CD4-positive, alpha-beta T cell (primary cell): ENCODE measurements around the gene KLF5. TPM values are rescaled to one million over a fixed set of nuclear protein-coding genes. Genes with fewer than 3 reads are reported as not detected.

Experiments used
- ATAC-seq: fragments of 200-7000 bp; cut with Tn5 transposase; one replicate; pipeline ENCODE4 v1.10.0; 2022; ENCODE audit warnings: mild to moderate bottlenecking; ENCODE audit not compliant: poor library complexity
- CTCF ChIA-PET: fragments of 350-600 bp; sonication (Branson Sonifier 250); formaldehyde crosslinking; loops from one replicate; lab custom pipeline; 2021; ENCODE audit warnings: antibody characterized with exemption, inconsistent platforms; lab: Charles Lee
- POLR2A ChIA-PET: fragments of 350-600 bp; sonication (Branson Sonifier 250); formaldehyde crosslinking; loops from one replicate; lab custom pipeline; 2021; ENCODE audit warnings: antibody characterized with exemption, inconsistent platforms; lab: Charles Lee
- DNase-seq, 14 experiments: peaks; one replicate each; pipeline ENCODE4 v3.0.0-alpha.2; 2013 to 2020; ENCODE audit warnings: mixed read lengths in 2 of 14
- H3K27ac ChIP-seq, 2 donors: one replicate each; pipeline versions ENCODE4 v1.5.1 to v1.7.0; 2013; ENCODE audit warnings: low read length in 2 of 2, low read depth in 1 of 2, mild to moderate bottlenecking in 1 of 2
- H3K27me3 ChIP-seq, 2 experiments: 1 replicate in 1 of 2; 2 replicates in 1 of 2; pipeline versions ENCODE4 v1.6.1 to v1.7.0; 2013; ENCODE audit warnings: low read length in 2 of 2, control low read depth in 1 of 2, mild to moderate bottlenecking in 1 of 2, moderate library complexity in 1 of 2; ENCODE audit not compliant: insufficient read depth in 2 of 2, control insufficient read depth in 1 of 2
- H3K36me3 ChIP-seq: one replicate; pipeline ENCODE4 v1.6.1; 2013; ENCODE audit warnings: low read length, control low read depth; ENCODE audit not compliant: insufficient read depth
- H3K4me1 ChIP-seq: one replicate; pipeline ENCODE4 v1.6.1; 2013; ENCODE audit warnings: low read length, control low read depth; ENCODE audit not compliant: insufficient read depth
- H3K4me3 ChIP-seq: one replicate; pipeline ENCODE4 v1.5.1; 2013; ENCODE audit warnings: mild to moderate bottlenecking, low read length, moderate library complexity
- H3K9me3 ChIP-seq, 2 experiments: 1 replicate in 1 of 2; 2 replicates in 1 of 2; pipeline versions ENCODE4 v1.6.1 to v1.7.0; 2013; ENCODE audit warnings: low read length in 2 of 2, mild to moderate bottlenecking in 2 of 2, control low read depth in 1 of 2, moderate library complexity in 1 of 2; ENCODE audit not compliant: control insufficient read depth in 1 of 2, insufficient read depth in 1 of 2
- H3K27ac Mint-ChIP-seq: one replicate; pipeline ENCODE4 v1.8.0; 2020; ENCODE audit warnings: mixed read lengths
- H3K27me3 Mint-ChIP-seq: one replicate; pipeline ENCODE4 v1.8.0; 2021; ENCODE audit warnings: mixed read lengths
- H3K36me3 Mint-ChIP-seq: one replicate; pipeline ENCODE4 v1.8.0; 2021; ENCODE audit warnings: low read depth, mixed read lengths
- H3K4me1 Mint-ChIP-seq: one replicate; pipeline ENCODE4 v1.8.0; 2021; ENCODE audit warnings: low read depth, mixed read lengths
- H3K4me3 Mint-ChIP-seq: one replicate; pipeline ENCODE4 v1.8.0; 2020; ENCODE audit warnings: mild to moderate bottlenecking, mixed read lengths
- H3K9me3 Mint-ChIP-seq: one replicate; pipeline ENCODE4 v1.8.0; 2020; ENCODE audit warnings: mixed read lengths
- intact Hi-C, 2 experiments: fragments of 100-400 bp; cut with DNase I in 1 of 2; cut with micrococcal nuclease in 1 of 2; formaldehyde crosslinking; loops; one replicate each; pipeline versions ENCODE4 v1.15.1 to v1.9.0; 2023 to 2025; cut with DNase I, micrococcal nuclease
- total RNA-seq, 174 experiments: library from RNA in 2 of 174; stranded (reverse) in 2 of 174; gene quantifications; one replicate each; pipeline ENCODE4 v1.2.3 and lab custom pipeline; 2021 to 2026
- TF ChIP-seq, protein P1 (sequence below): fragments of 200-600 bp; IDR thresholded peaks from one replicate; pipeline ENCODE4 v1.8.0; 2022; ENCODE audit warnings: antibody characterized with exemption, mild to moderate bottlenecking

The KLF5 gene
- total RNA-seq, 2 experiments from 2014 or later: 10.8 to 12.3 TPM

DNA sequence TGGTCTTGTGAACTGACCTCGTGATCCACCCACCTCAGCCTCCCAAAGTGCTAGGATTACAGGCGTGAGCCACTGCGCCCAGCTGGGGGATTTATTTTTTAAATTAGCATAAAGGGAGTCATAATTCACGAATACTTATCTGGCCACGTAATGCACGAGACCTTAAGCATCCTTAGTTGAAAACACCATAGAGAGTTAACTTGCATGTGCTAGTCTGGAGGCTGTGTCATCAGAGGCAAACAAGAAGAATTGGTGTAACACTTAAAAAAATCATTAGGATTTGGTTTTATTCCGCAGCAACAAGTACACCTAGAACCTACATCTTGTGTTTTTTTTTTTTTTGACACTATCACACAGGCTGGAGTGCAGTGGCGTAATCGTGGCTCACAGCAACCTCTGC lies 19.1 kb downstream of the KLF5 start:
- Mint-ChIP-seq H3K9me3 (peaks cover 2% of the 10 kb centered on the region), H3K36me3 (no peaks in the 10 kb centered on the region), H3K27ac (no peak overlapping the region), H3K27me3 (peaks cover 5% of the 10 kb centered on the region), H3K4me1 (no peaks in the 10 kb centered on the region), H3K4me3 (no peak overlapping the region)
- no peak for ATAC-seq
- intact Hi-C loops: no loop called here
- TF ChIP-seq, protein P1, sequence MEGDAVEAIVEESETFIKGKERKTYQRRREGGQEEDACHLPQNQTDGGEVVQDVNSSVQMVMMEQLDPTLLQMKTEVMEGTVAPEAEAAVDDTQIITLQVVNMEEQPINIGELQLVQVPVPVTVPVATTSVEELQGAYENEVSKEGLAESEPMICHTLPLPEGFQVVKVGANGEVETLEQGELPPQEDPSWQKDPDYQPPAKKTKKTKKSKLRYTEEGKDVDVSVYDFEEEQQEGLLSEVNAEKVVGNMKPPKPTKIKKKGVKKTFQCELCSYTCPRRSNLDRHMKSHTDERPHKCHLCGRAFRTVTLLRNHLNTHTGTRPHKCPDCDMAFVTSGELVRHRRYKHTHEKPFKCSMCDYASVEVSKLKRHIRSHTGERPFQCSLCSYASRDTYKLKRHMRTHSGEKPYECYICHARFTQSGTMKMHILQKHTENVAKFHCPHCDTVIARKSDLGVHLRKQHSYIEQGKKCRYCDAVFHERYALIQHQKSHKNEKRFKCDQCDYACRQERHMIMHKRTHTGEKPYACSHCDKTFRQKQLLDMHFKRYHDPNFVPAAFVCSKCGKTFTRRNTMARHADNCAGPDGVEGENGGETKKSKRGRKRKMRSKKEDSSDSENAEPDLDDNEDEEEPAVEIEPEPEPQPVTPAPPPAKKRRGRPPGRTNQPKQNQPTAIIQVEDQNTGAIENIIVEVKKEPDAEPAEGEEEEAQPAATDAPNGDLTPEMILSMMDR: no peak
- Histone ChIP-seq H3K4me3 (no peak overlapping the region), H3K36me3 (no peaks in the 10 kb centered on the region), H3K27ac (no peak overlapping the region), H3K27me3 (no peaks in the 10 kb centered on the region), H3K4me1 (no peaks in the 10 kb centered on the region), H3K9me3 (no peaks in the 10 kb centered on the region)
- no peak for DNase-seq
- POLR2A ChIA-PET: no interaction called here
- CTCF ChIA-PET: no interaction called here

DNA sequence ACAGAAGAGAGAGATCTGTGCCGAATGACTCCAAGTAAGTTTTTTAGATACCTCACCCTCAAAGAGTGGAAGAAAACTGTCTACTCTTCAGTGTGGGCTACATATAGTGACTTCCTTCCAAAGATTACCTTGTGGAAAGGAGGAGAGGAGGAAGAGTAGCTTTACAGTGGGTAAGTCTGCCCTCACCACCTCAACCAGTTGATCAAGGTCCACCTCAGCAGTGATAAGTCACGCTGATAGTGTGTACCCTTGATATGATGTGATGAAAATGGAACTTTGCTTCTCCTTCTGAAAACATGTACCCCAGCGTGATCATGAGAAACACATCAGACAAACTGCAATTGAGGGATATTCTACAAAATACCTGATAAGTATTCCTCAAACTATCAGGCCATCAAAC lies 20.6 kb downstream of the KLF5 start:
- Histone ChIP-seq H3K9me3 (no peaks in the 10 kb centered on the region), H3K27ac (no peak overlapping the region), H3K4me1 (no peaks in the 10 kb centered on the region), H3K27me3 (no peaks in the 10 kb centered on the region), H3K4me3 (no peak overlapping the region), H3K36me3 (no peaks in the 10 kb centered on the region)
- intact Hi-C loops: no loop called here
- TF ChIP-seq, protein P1: no peak
- Mint-ChIP-seq H3K27me3 (peaks cover 5% of the 10 kb centered on the region), H3K27ac (no peak overlapping the region), H3K4me1 (no peaks in the 10 kb centered on the region), H3K36me3 (no peaks in the 10 kb centered on the region), H3K4me3 (no peak overlapping the region), H3K9me3 (peaks cover 2% of the 10 kb centered on the region)
- no peak for ATAC-seq
- DNase-seq: no peak
- CTCF ChIA-PET: no interaction called here
- POLR2A ChIA-PET: no interaction called here

GRCh38 chr13:73081256-73081915 lies 22.6 kb downstream of the KLF5 start:
- Mint-ChIP-seq H3K9me3 (peaks cover 2% of the 10 kb centered on the region), H3K27ac (no peak overlapping the region), H3K27me3 (peaks cover 5% of the 10 kb centered on the region), H3K4me1 (no peaks in the 10 kb centered on the region), H3K36me3 (no peaks in the 10 kb centered on the region), H3K4me3 (no peak overlapping the region)
- no peaks in the 10 kb centered on the region for H3K9me3 ChIP-seq
- no peak overlapping the region for H3K4me3 ChIP-seq
- intact Hi-C loops: no loop called here
- no peak overlapping the region for H3K27ac ChIP-seq
- POLR2A ChIA-PET: no interaction called here
- no peaks in the 10 kb centered on the region for H3K36me3 ChIP-seq
- no peaks in the 10 kb centered on the region for H3K4me1 ChIP-seq
- H3K27me3 ChIP-seq: no peaks in the 10 kb centered on the region
- ATAC-seq (no peak), DNase-seq (no peak)
- TF ChIP-seq, protein P1: no peak
- CTCF ChIA-PET: no interaction called here
